Measurements from ENCODE around the gene IQCE.

DNA sequence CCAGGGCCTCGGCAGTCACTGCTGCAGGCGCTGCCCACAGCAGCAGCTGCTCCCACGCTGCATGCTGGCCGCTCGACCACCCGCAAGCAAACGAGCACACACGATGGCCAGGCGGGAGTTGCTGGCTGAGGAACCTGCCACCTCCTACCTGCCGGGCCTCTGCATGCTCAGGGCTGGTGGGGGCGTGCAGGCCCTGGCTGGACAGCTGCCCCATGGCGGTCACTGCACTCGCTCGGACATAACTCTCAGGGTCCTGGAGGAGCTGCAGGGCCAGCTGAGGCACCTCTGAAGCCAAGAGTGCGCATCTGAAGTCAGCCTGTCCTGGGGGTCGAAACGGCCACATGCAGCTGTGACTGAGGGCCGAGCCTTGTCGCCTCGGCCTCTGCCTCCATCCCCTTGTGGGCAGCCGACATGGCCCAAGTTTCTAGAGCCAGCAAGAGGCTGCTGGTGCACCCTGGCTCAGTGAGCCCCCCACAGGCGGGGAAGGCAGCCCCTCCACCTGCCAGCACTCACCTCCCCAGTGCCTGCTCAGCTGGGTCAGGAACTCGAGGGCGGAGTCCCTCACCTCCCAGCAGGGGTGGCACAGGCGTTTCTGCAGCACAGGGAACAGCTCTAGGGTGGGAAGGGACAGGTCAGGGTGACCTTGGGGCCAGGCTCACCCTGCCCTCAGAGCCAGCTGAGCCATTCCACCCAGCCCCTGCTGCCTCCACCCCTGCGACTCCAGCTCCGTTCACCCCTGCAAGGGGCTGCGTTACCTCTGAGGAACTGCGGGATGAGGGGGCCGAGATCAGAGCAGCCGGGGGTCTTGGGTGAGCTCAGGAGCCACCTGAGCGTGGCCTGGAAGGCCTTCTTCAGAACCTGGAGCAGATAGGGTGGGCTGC lies 19.5 kb upstream of the IQCE start:
- TF ChIP-seq, protein P1, sequence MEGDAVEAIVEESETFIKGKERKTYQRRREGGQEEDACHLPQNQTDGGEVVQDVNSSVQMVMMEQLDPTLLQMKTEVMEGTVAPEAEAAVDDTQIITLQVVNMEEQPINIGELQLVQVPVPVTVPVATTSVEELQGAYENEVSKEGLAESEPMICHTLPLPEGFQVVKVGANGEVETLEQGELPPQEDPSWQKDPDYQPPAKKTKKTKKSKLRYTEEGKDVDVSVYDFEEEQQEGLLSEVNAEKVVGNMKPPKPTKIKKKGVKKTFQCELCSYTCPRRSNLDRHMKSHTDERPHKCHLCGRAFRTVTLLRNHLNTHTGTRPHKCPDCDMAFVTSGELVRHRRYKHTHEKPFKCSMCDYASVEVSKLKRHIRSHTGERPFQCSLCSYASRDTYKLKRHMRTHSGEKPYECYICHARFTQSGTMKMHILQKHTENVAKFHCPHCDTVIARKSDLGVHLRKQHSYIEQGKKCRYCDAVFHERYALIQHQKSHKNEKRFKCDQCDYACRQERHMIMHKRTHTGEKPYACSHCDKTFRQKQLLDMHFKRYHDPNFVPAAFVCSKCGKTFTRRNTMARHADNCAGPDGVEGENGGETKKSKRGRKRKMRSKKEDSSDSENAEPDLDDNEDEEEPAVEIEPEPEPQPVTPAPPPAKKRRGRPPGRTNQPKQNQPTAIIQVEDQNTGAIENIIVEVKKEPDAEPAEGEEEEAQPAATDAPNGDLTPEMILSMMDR (IDR thresholded peaks at IDR 0.05), result no peak
- TF ChIP-seq EZH2 (IDR thresholded peaks at IDR 0.05; ENCODE audit: borderline replicate concordance, insufficient read depth, low read depth, low read length, poor library complexity, severe bottlenecking), result no peak
